IMR-90 (cell line): ENCODE results near the gene UXS1. TPM values are rescaled to one million over a fixed set of nuclear protein-coding genes. Genes with fewer than 3 reads are reported as not detected.

Experiments used
- ATAC-seq: fragments of 200-7000 bp; cut with Tn5 transposase; 2 replicates; pipeline ENCODE4 v1.9.1; 2020; ENCODE audit warnings: low read depth, mild to moderate bottlenecking, moderate library complexity
- BruUV-seq: library from RNA; stranded (reverse); fragments of 400-500 nt; replicated peaks from 2 replicates; lab custom pipeline; 2021; lab: Mats Ljungman, UMichigan
- CTCF ChIA-PET: fragments of 300-600 bp; formaldehyde crosslinking; extraction: SDS; loops from one replicate; lab custom pipeline; 2021; ENCODE audit warnings: antibody characterized with exemption; lab: Yijun Ruan, JAX
- POLR2A ChIA-PET: fragments of 300-600 bp; sonication (Branson Sonifier 250); formaldehyde crosslinking; loops from one replicate; lab custom pipeline; 2022; ENCODE audit warnings: antibody characterized with exemption; ENCODE audit not compliant: unreplicated experiment; lab: Charles Lee
- DNase-seq: peaks from one replicate; pipeline ENCODE4 v3.0.0; 2013
- H2AFZ ChIP-seq: replicated peaks from 2 replicates; pipeline ENCODE3; 2013; ENCODE audit warnings: low read length, mild to moderate bottlenecking; ENCODE audit not compliant: poor library complexity
- H2AK5ac ChIP-seq: 2 replicates; pipeline ENCODE4 v1.6.1; 2013; ENCODE audit warnings: low read depth, low read length, inconsistent platforms
- H2AK9ac ChIP-seq: replicated peaks from 2 replicates; pipeline ENCODE3; 2013; ENCODE audit warnings: mild to moderate bottlenecking, low read depth, low read length, moderate library complexity; ENCODE audit not compliant: poor library complexity
- H2BK120ac ChIP-seq: 2 replicates; pipeline ENCODE4 v1.6.1; 2013; ENCODE audit warnings: low read depth, low read length, inconsistent platforms
- H2BK15ac ChIP-seq: 3 replicates; pipeline ENCODE4 v1.6.1; 2013; ENCODE audit warnings: low read depth, low read length, inconsistent platforms
- H2BK20ac ChIP-seq: 2 replicates; pipeline ENCODE4 v1.6.1; 2013; ENCODE audit warnings: low read depth, mild to moderate bottlenecking, inconsistent platforms, low read length, moderate library complexity
- H2BK5ac ChIP-seq: 2 replicates; pipeline ENCODE4 v1.6.1; 2013; ENCODE audit warnings: mild to moderate bottlenecking, low read depth, low read length, inconsistent platforms; ENCODE audit not compliant: poor library complexity, severe bottlenecking
- H3K14ac ChIP-seq: replicated peaks from 2 replicates; pipeline ENCODE4 v1.6.1; 2013; ENCODE audit warnings: low read depth, low read length, inconsistent platforms
- H3K18ac ChIP-seq: 2 replicates; pipeline ENCODE4 v1.6.1; 2013; ENCODE audit warnings: low read depth, low read length, control low read depth
- H3K23ac ChIP-seq: 2 replicates; pipeline ENCODE4 v1.6.1; 2013; ENCODE audit warnings: low read depth, low read length, inconsistent platforms
- H3K27ac ChIP-seq: 2 replicates; pipeline ENCODE4 v1.5.1; 2013; ENCODE audit warnings: mild to moderate bottlenecking, control low read depth, low read length; ENCODE audit not compliant: insufficient read depth
- H3K27me3 ChIP-seq: 2 replicates; pipeline ENCODE4 v1.6.1; 2013; ENCODE audit warnings: low read length; ENCODE audit not compliant: control insufficient read depth, insufficient read depth
- H3K36me3 ChIP-seq: 2 replicates; pipeline ENCODE4 v1.6.1; 2013; ENCODE audit warnings: low read length, mixed read lengths; ENCODE audit not compliant: control insufficient read depth, insufficient read depth
- H3K4ac ChIP-seq: 2 replicates; pipeline ENCODE4 v1.6.1; 2013; ENCODE audit warnings: low read depth, low read length, inconsistent platforms
- H3K4me1 ChIP-seq: 2 replicates; pipeline ENCODE4 v1.6.1; 2013; ENCODE audit warnings: low read length, mixed read lengths; ENCODE audit not compliant: control insufficient read depth, insufficient read depth
- H3K4me2 ChIP-seq: 2 replicates; pipeline ENCODE4 v1.6.1; 2013; ENCODE audit warnings: low read depth, mild to moderate bottlenecking, control low read depth, low read length, moderate library complexity
- H3K4me3 ChIP-seq: 2 replicates; pipeline ENCODE4 v1.5.1; 2013; ENCODE audit warnings: low read depth, mild to moderate bottlenecking, control low read depth, low read length, moderate library complexity; ENCODE audit not compliant: insufficient read depth
- H3K56ac ChIP-seq: 2 replicates; pipeline ENCODE4 v1.6.1; 2013; ENCODE audit warnings: low read length, inconsistent platforms; ENCODE audit not compliant: insufficient read depth; ENCODE audit errors: extremely low read depth
- H3K79me1 ChIP-seq, 2 experiments: 2 replicates each; pipeline ENCODE4 v1.6.1; 2013; ENCODE audit warnings: low read length in 2 of 2, inconsistent platforms in 1 of 2, low read depth in 1 of 2
- H3K9ac ChIP-seq: 2 replicates; pipeline ENCODE4 v1.6.1; 2013; ENCODE audit warnings: low read depth, low read length, control low read depth
- H3K9me1 ChIP-seq: 2 replicates; pipeline ENCODE4 v1.6.1; 2013; ENCODE audit warnings: low read length, inconsistent platforms; ENCODE audit not compliant: insufficient read depth
- H3K9me3 ChIP-seq: 2 replicates; pipeline ENCODE4 v1.6.1; 2013; ENCODE audit warnings: low read length; ENCODE audit not compliant: control insufficient read depth, insufficient read depth
- H4K20me1 ChIP-seq: 2 replicates; pipeline ENCODE4 v1.6.1; 2013; ENCODE audit warnings: low read length, inconsistent platforms; ENCODE audit not compliant: insufficient read depth
- H4K5ac ChIP-seq: 2 replicates; pipeline ENCODE4 v1.6.1; 2013; ENCODE audit warnings: mild to moderate bottlenecking, low read depth, low read length, control low read depth
- H4K8ac ChIP-seq, 2 experiments: 2 replicates each; pipeline ENCODE4 v1.6.1; 2013; ENCODE audit warnings: low read depth in 2 of 2, low read length in 2 of 2, control low read depth in 1 of 2, inconsistent platforms in 1 of 2
- H4K91ac ChIP-seq: 2 replicates; pipeline ENCODE4 v1.6.1; 2013; ENCODE audit warnings: low read depth, low read length, inconsistent platforms; ENCODE audit not compliant: insufficient read depth
- FOS ChIP-seq: fragments of 150-350 bp; IDR thresholded peaks from 2 replicates; pipeline ENCODE4 v1.6.1; 2016; ENCODE audit warnings: low read depth, low read length
- MXI1 ChIP-seq: IDR thresholded peaks from 2 replicates; pipeline ENCODE4 v1.6.1; 2012; ENCODE audit warnings: low read depth, mild to moderate bottlenecking, low read length, moderate library complexity, borderline replicate concordance
- WGBS, 2 experiments: methylation state at CpG; one replicate each; pipeline versions ENCODE4 v1.1.5 to v1.1.7; 2013; ENCODE audit warnings: missing lambda C conversion rate in 2 of 2; ENCODE audit not compliant: insufficient read length in 1 of 2; ENCODE audit errors: extremely low coverage in 2 of 2; 5-methylcytosine and 5-hydroxymethylcytosine counted together
- dilution Hi-C: fragments of 300-500 bp; cut with HindIII; formaldehyde crosslinking; loops from one replicate; pipeline ENCODE4 v1.14.3; 2018; ENCODE audit warnings: low sequenced_read_pairs; ENCODE audit not compliant: unreplicated experiment
- in situ Hi-C: fragments of 300-500 bp; cut with MboI; formaldehyde crosslinking; loops from 3 replicates; pipeline ENCODE4 v1.14.3; 2019; ENCODE audit warnings: low sequenced_read_pairs, inconsistent platforms, mixed read lengths
- intact Hi-C: fragments of 100-400 bp; cut with micrococcal nuclease; formaldehyde crosslinking; loops from 2 replicates; pipeline ENCODE4 v1.10.0; 2022
- polyA plus RNA-seq, 3 experiments: library from polyadenylated mRNA; depleted of rRNA; stranded (reverse); fragments of >200 nt; gene quantifications; 2 replicates each; pipeline ENCODE4 v1.2.3, GENCODE V29; 2012; ENCODE audit warnings: low replicate concordance in 1 of 3
- total RNA-seq: library from RNA; depleted of rRNA; stranded (reverse); fragments of >200 nt; gene quantifications from 2 replicates; pipeline ENCODE4 v1.2.3, GENCODE V29; 2012

Gene UXS1
- total and polyA plus RNA-seq, 2 of the 4 experiments (the other 2 are of a cell fraction): 33.7 to 54.3 TPM

DNA sequence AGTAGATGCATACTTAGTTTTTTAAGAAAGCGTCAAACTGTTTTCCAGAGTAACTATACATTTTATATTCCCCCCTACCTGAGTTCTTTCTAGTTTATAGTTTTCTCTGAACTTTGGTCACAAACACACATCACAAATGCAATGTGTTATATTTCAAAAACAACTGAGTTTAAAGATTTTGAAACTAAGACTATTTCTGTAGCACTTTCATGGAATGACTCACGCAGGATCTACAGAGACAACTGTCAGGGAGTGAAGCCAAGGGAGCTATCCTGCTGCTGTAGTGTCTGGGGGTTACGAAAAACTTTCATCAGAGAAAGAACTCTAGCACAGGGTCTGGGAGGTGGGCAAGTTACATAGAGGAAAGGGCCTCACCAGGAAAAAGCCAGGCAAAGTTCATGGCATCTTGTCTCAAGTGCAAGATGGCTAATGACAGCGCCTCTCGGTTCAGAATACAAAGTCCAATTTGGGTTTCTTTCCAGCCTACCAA, 66.8 kb downstream of the UXS1 start:
- 95% methylated on average over 2 of the region's 5 CpGs; no CpG with 5 or more reads in 1 of the 2 experiments for WGBS, 2 experiments
- Histone ChIP-seq H3K4me3 (no peak overlapping the region), H4K20me1 (no peaks in the 10 kb centered on the region), H3K9me3 (no peaks in the 10 kb centered on the region), H2BK5ac (no peak overlapping the region), H4K5ac (no peak overlapping the region), H4K8ac (no peak overlapping the region), H3K4me1 (peaks cover 6% of the 10 kb centered on the region; the same call in 1 of the 2 replicates), H2BK20ac (no peak overlapping the region), H3K14ac (no peak overlapping the region), H3K27ac (no peak overlapping the region), H2BK120ac (no peak overlapping the region), H2AK5ac (no peak overlapping the region), H3K9me1 (peaks cover 11% of the 10 kb centered on the region), H4K91ac (no peak overlapping the region), H2AK9ac (no peak overlapping the region), H3K36me3 (peaks cover 13% of the 10 kb centered on the region), H3K4me2 (no peak overlapping the region), H3K56ac (no peak overlapping the region), H2AFZ (no peak overlapping the region), H3K23ac (no peak overlapping the region), H3K27me3 (no peaks in the 10 kb centered on the region), H2BK15ac (no peak overlapping the region), H3K18ac (no peak overlapping the region), H3K79me1 (peaks cover 9 to 11% of the 10 kb centered on the region in 2 experiments), H3K9ac (no peak overlapping the region; the same call in 1 of the 2 replicates), H3K4ac (no peak overlapping the region)
- intact Hi-C loops: loop anchor here (5.0 kb wide), 1 partner anchor 65 kb away; the partner anchor contains the start of gene UXS1
- POLR2A ChIA-PET: no interaction called here
- no TSS peak for BruUV-seq
- CTCF ChIA-PET: no interaction called here
- peak; percentile 54 for DNase-seq
- in situ Hi-C loops: no loop called here
- dilution Hi-C loops: no loop called here
- no peak for TF ChIP-seq MXI1
- TF ChIP-seq FOS: 0 out of 2 replicates have a peak, but pooled peaks have one; percentile 13
- ATAC-seq: peak; percentile 89
